GM12874 (cell line): Measurements from ENCODE around the gene MORN1.

ENCODE experiments used
- TF ChIP-seq, protein P1 (sequence below): IDR thresholded peaks from 2 replicates; pipeline ENCODE4 v1.5.1; 2011; ENCODE audit warnings: low read depth, mild to moderate bottlenecking, control low read depth, low read length, moderate library complexity; ENCODE audit not compliant: insufficient read depth

MORN1 gene

DNA sequence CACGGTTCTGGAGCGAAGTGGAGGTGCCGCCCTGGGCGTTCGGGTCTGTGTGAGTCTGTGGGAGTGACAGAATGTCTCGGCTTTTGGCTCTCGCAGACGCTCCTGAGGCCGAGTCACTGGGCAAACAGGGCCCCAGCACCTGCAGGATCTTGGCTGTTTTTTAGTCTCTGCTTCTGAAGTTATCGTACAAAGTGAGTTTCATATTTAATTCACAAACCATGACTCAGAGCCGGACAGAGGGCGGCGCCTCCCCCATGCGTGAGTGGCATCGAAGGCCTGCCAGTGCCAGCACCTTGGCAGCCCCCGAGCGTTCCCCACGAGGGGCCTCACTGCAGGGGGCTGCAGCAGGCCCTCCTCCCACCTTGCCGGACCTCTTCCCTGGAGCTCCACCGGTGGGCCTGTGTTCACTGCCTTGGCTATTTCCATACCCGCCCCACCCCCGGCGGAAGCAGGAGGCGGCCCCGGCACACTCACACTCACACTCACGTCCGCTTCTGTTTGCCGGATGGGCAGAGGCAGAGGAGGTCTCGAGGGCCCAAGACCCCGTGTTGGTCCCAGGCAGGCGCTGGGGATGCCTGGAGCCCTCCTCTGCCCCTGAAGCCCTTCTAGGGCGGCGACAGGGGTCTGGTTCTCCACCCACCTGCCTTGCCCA lies 56.3 kb downstream of the MORN1 start:
- TF ChIP-seq, protein P1, sequence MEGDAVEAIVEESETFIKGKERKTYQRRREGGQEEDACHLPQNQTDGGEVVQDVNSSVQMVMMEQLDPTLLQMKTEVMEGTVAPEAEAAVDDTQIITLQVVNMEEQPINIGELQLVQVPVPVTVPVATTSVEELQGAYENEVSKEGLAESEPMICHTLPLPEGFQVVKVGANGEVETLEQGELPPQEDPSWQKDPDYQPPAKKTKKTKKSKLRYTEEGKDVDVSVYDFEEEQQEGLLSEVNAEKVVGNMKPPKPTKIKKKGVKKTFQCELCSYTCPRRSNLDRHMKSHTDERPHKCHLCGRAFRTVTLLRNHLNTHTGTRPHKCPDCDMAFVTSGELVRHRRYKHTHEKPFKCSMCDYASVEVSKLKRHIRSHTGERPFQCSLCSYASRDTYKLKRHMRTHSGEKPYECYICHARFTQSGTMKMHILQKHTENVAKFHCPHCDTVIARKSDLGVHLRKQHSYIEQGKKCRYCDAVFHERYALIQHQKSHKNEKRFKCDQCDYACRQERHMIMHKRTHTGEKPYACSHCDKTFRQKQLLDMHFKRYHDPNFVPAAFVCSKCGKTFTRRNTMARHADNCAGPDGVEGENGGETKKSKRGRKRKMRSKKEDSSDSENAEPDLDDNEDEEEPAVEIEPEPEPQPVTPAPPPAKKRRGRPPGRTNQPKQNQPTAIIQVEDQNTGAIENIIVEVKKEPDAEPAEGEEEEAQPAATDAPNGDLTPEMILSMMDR, result no peak

DNA sequence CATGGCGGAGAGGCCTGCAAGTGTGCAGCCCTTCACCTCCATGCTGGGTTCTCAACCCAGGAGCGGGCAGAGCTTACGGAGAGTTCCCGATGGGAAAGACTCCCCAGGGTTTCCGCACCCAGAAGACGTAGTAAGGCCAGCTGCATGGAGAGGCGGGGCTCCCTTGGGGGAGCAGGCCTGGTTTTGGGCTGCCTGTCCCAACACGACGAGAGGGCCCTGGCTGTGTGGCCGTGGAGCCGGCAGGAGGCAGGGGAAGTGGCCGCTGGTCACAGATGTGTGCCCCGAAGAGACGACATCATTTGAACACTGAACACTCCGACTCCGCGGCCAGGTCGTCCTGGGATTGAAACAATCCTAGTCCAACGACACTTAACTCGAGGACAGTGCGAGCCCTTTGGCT lies 57.0 kb downstream of the MORN1 start:
- TF ChIP-seq, protein P1, result no peak

DNA sequence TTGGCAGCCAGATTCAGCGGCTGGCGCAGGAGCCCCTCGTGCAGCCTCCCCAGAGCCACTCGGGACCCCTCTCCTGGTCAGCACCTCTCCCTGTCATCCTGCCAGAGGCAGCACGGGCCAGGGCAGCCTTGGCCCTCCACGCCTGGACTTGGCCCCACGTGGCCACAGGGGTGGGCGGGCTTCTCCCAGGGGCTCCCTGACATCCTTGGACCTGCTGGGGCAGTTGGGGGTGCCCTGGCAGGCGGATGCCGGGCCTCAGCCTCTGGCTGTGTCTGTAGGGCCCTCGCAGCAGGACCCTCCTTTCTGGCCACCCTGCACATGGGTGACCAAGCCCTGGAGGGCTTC lies 60.2 kb downstream of the MORN1 start:
- TF ChIP-seq, protein P1, result no peak

DNA sequence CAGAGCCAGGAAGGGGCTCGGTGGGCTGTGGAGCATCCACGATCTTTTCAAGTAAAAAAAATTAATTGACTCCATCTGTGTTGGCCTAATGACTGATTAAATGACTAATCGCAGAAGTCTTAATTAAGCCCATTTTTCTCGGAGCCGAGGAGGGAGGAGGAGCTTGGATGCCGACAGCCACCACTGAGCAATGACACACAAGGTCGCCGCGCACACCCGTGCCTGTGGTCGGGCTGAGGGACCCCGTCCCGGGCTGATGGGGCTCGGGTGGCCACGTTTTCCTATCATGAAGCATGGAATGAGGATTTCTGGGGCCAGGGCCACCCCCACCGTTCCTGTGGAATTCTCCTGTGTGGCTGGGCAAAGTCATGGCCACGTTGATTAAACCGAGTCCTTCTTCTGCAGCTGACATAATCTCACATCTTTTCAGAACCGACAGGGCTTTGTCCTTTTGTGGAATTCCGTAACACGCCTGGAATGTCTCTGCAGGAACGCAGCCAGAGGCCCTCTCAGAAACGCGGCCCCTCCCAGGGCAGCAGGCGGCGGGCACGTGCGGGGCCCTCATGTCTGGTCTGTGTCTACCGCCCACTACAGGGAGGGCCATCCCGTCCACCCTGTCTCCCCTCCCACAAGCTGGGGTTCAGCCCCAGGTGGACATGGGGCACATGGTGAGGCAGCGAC lies 60.7 kb downstream of the MORN1 start:
- TF ChIP-seq, protein P1, result no peak

DNA sequence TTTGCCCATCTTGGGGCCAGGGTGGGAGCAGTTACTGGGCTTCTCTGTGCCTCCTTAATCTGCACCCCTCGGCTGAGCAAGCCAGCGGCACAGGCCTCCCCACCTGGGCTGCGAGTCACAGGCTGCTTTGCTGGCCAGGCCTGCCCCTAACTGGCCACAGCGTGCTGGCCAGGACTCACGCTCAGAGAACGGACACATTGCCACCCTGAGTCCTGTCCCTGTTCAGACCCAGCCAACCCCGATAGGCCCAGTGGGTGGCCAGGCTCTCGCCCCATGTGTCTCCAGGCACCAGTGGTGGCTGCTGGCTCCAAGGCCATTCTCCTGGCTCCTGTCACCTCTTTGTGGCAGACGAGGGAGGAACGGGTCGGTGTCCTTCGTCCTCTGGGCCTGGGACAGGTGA lies 61.3 kb downstream of the MORN1 start:
- TF ChIP-seq, protein P1, result no peak

DNA sequence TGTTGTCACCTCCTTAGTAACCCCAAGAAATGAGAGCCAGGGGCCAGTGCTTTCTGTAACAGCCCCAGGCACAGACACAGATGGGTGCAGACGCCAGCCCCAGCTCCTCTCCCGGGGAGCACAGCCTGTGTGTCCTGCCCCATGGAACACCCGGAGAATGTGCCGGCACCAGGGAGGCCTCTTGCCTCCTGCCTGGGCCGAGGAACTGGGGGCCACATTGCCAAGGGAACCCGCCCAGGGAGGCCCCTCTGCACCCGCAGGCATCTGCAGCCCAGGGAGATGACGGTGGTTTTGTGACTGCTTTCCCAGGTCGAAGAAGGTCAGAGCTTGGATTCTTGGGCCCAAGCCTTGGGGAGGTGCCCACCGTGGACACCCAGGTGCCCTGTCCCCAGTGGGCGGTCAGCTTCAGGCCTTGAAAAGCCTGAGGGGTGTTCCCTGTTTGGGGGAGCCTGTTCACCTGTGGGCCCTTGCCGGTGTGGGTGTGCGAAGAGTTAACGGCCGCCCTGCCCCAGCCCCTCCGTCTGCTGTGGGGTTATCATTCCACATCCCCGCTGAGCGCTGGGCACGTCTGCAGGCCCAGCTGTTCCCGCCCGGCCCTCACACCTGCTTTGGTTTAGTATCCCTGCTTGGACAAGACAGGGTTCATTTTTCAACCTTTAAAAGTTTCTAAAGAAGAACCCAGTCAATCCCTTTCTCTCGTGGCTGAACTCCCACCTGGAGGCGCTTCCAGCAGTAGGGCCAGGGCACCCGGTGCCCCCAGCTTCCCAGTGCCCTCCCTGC lies 62.5 kb downstream of the MORN1 start:
- TF ChIP-seq, protein P1, result no peak

DNA sequence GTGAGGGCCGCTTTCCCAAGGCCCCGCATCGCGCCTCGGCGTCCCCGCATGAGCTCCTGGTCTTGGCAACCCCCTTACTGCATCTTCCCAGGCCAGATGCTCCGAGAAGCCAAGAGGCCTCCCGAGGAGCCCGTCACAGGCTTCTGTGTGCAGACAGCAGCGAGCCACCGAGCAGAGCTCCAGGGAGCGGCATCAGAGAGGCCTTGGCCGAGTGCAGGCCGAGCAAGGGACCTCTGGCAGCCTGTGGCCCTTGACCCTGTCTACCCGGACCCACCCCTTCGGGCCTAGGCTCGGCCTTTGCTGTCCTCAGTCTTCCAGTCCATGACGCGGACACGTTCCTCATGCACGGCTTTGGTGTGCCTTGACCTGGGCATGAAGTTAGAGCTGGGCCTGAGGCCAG lies 63.5 kb downstream of the MORN1 start:
- TF ChIP-seq, protein P1, result no peak
